ENCODE measurements around the gene SQSTM1.

Gene SQSTM1

GRCh38 chr5:179820483-179821297, at the start of gene SQSTM1:
TSS of gene SQSTM1 (plus strand) at chr5:179820905. CDS start at chr5:179820937, 32 bp downstream.
- peak within 1 kb of the TSS; percentile 74 for H3K4me3 ChIP-seq (ENCODE audit: low read length)
- TF ChIP-seq CTCF (conservative IDR thresholded peaks at IDR 0.05; ENCODE audit: low read depth, low read length): no peak
- no peak for DNase-seq (ENCODE audit: low read depth)

GRCh38 chr5:179771311-179771895, 49.3 kb upstream of the SQSTM1 start:
- TF ChIP-seq CTCF (conservative IDR thresholded peaks at IDR 0.05; ENCODE audit: low read depth, low read length): no peak
- DNase-seq (ENCODE audit: low read depth): no peak
- no peak overlapping the region for H3K4me3 ChIP-seq (ENCODE audit: low read length)

GRCh38 chr5:179772351-179772750, 48.4 kb upstream of the SQSTM1 start:
- no peak overlapping the region for H3K4me3 ChIP-seq (ENCODE audit: low read length)
- DNase-seq (ENCODE audit: low read depth): no peak
- no peak for TF ChIP-seq CTCF (conservative IDR thresholded peaks at IDR 0.05; ENCODE audit: low read depth, low read length)

GRCh38 chr5:179773686-179774040, 47.0 kb upstream of the SQSTM1 start:
- H3K4me3 ChIP-seq (ENCODE audit: low read length): no peak overlapping the region
- no peak for TF ChIP-seq CTCF (conservative IDR thresholded peaks at IDR 0.05; ENCODE audit: low read depth, low read length)
- DNase-seq (ENCODE audit: low read depth): no peak

GRCh38 chr5:179774442-179774841, 46.3 kb upstream of the SQSTM1 start:
- DNase-seq (ENCODE audit: low read depth): no peak
- no peak overlapping the region for H3K4me3 ChIP-seq (ENCODE audit: low read length)
- no peak for TF ChIP-seq CTCF (conservative IDR thresholded peaks at IDR 0.05; ENCODE audit: low read depth, low read length)

- no peak for DNase-seq (ENCODE audit: low read depth)
- no peak for TF ChIP-seq CTCF (conservative IDR thresholded peaks at IDR 0.05; ENCODE audit: low read depth, low read length)
- H3K4me3 ChIP-seq (ENCODE audit: low read length): no peak overlapping the region
These were observed 44.2 kb upstream of the SQSTM1 start for GRCh38 chr5:179776411-179776938.

GRCh38 chr5:179777456-179777855, 43.2 kb upstream of the SQSTM1 start:
- TF ChIP-seq CTCF (conservative IDR thresholded peaks at IDR 0.05; ENCODE audit: low read depth, low read length): no peak
- no peak for DNase-seq (ENCODE audit: low read depth)
- no peak overlapping the region for H3K4me3 ChIP-seq (ENCODE audit: low read length)

All from retinal pigment epithelial cell (primary cell).